OCI-LY3 (cell line): ENCODE results near the gene VPS8.

Experiments
- EZH2phosphoT487 ChIP-seq: fragments of 200-600 bp; shearing (Covaris generic); IDR thresholded peaks from 2 replicates; pipeline ENCODE4 v1.6.1; 2018; ENCODE audit warnings: antibody characterized with exemption, mixed run types, low read depth
- TF ChIP-seq, protein P1 (sequence below): fragments of 200-600, 300-600 bp; sonication (generic); IDR thresholded peaks from 2 replicates; pipeline ENCODE4 v1.5.1; 2014; ENCODE audit warnings: antibody characterized with exemption, low read length, low read depth

DNA sequence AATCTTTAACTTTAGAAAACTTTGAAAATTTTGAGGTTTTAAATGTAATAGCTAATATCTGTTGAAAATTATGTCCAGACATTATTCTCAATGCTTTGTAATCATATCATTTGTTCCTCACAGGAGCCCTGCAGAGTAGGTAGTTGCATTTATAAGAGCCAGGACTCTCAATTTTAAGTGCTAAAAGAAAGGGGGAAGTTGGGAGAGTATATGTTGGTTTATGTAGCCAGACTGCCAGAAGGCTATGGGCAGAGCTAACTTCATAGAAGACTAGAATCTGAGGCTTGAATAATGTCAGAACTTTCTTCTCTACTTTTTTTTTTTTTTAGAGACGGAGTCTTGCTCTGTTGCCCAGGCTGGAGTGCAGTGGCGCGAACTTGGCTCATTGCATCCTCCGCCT is 9.1 kb downstream of the VPS8 start:
- TF ChIP-seq, protein P1, sequence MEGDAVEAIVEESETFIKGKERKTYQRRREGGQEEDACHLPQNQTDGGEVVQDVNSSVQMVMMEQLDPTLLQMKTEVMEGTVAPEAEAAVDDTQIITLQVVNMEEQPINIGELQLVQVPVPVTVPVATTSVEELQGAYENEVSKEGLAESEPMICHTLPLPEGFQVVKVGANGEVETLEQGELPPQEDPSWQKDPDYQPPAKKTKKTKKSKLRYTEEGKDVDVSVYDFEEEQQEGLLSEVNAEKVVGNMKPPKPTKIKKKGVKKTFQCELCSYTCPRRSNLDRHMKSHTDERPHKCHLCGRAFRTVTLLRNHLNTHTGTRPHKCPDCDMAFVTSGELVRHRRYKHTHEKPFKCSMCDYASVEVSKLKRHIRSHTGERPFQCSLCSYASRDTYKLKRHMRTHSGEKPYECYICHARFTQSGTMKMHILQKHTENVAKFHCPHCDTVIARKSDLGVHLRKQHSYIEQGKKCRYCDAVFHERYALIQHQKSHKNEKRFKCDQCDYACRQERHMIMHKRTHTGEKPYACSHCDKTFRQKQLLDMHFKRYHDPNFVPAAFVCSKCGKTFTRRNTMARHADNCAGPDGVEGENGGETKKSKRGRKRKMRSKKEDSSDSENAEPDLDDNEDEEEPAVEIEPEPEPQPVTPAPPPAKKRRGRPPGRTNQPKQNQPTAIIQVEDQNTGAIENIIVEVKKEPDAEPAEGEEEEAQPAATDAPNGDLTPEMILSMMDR: no peak
- TF ChIP-seq EZH2phosphoT487: no peak
